Astrocyte (in vitro differentiated cells and primary cell): ENCODE data around the gene NPL. TPM values are rescaled to one million over a fixed set of nuclear protein-coding genes. Genes with fewer than 3 reads are reported as not detected.

Experiments used
- DNase-seq: peaks from one replicate; pipeline ENCODE4 v3.0.0-alpha.2; 2010; ENCODE audit warnings: low read depth
- FAIRE-seq: peaks from 2 replicates; lab custom pipeline; 2011; peaks lifted over from hg19 to GRCh38; lab: Jason Lieb, UNC
- H2AFZ ChIP-seq: 2 replicates; pipeline ENCODE4 v1.6.0; 2012; ENCODE audit warnings: low read depth, low read length, inconsistent platforms
- H3K27ac ChIP-seq: 2 replicates; pipeline ENCODE4 v1.5.1; 2011; ENCODE audit warnings: low read depth, low read length, inconsistent platforms
- H3K27me3 ChIP-seq: 2 replicates; pipeline ENCODE4 v1.6.0; 2011; ENCODE audit warnings: low read length, inconsistent platforms; ENCODE audit not compliant: insufficient read depth
- H3K36me3 ChIP-seq: 2 replicates; pipeline ENCODE4 v1.5.1; 2011; ENCODE audit warnings: low read length, inconsistent platforms; ENCODE audit not compliant: insufficient read depth
- H3K4me1 ChIP-seq: 2 replicates; pipeline ENCODE4 v1.5.1; 2011; ENCODE audit warnings: low read length, inconsistent platforms; ENCODE audit not compliant: insufficient read depth
- H3K4me2 ChIP-seq: 2 replicates; pipeline ENCODE4 v1.6.0; 2012; ENCODE audit warnings: low read length, inconsistent platforms
- H3K4me3 ChIP-seq: 2 replicates; pipeline ENCODE4 v1.5.1; 2011; ENCODE audit warnings: low read depth, mild to moderate bottlenecking, low read length, inconsistent platforms; ENCODE audit not compliant: insufficient read depth
- H3K79me2 ChIP-seq: 2 replicates; pipeline ENCODE4 v1.6.0; 2012; ENCODE audit warnings: mild to moderate bottlenecking, low read length, inconsistent platforms; ENCODE audit not compliant: insufficient read depth
- H3K9ac ChIP-seq: 2 replicates; pipeline ENCODE4 v1.6.0; 2012; ENCODE audit warnings: mild to moderate bottlenecking, low read length, inconsistent platforms
- H3K9me3 ChIP-seq: 2 replicates; pipeline ENCODE4 v1.5.1; 2012; ENCODE audit warnings: low read depth, mild to moderate bottlenecking, low read length, inconsistent platforms; ENCODE audit not compliant: insufficient read depth
- H4K20me1 ChIP-seq: 2 replicates; pipeline ENCODE4 v1.6.0; 2012; ENCODE audit warnings: low read length, inconsistent platforms; ENCODE audit not compliant: insufficient read depth
- H3K27ac Mint-ChIP-seq: one replicate; pipeline ENCODE4 v1.8.0; 2021; ENCODE audit warnings: mild to moderate bottlenecking, mixed read lengths; ENCODE audit not compliant: unreplicated experiment
- H3K27me3 Mint-ChIP-seq: one replicate; pipeline ENCODE4 v1.8.0; 2021; ENCODE audit warnings: low read depth, mixed read lengths; ENCODE audit not compliant: unreplicated experiment
- H3K36me3 Mint-ChIP-seq: one replicate; pipeline ENCODE4 v1.8.0; 2021; ENCODE audit warnings: low read depth, mixed read lengths; ENCODE audit not compliant: unreplicated experiment
- H3K4me1 Mint-ChIP-seq: one replicate; pipeline ENCODE4 v1.8.0; 2021; ENCODE audit warnings: low read depth, mixed read lengths; ENCODE audit not compliant: unreplicated experiment
- H3K4me3 Mint-ChIP-seq: one replicate; pipeline ENCODE4 v1.8.0; 2021; ENCODE audit warnings: mild to moderate bottlenecking, moderate library complexity, mixed read lengths; ENCODE audit not compliant: unreplicated experiment
- H3K9me3 Mint-ChIP-seq: one replicate; pipeline ENCODE4 v1.8.0; 2021; ENCODE audit warnings: mild to moderate bottlenecking, mixed read lengths; ENCODE audit not compliant: unreplicated experiment
- CTCF ChIP-seq: IDR thresholded peaks from 2 replicates; pipeline ENCODE4 v1.5.1; 2011; ENCODE audit warnings: low read depth, mild to moderate bottlenecking, inconsistent platforms, low read length, moderate library complexity; ENCODE audit not compliant: insufficient read depth
- EZH2 ChIP-seq: IDR thresholded peaks from 2 replicates; pipeline ENCODE4 v1.6.1; 2012; ENCODE audit warnings: mild to moderate bottlenecking, low read length, inconsistent platforms; ENCODE audit not compliant: insufficient read depth
- total RNA-seq: library from RNA; stranded (reverse); gene quantifications from 2 replicates; pipeline ENCODE4 v1.2.1, GENCODE V29; 2021

NPL gene
- total RNA-seq, 1 donor from 2014 or later, result 3.3 TPM

GRCh38 chr1:182845379-182845778 lies 55.8 kb downstream of the NPL start:
- Mint-ChIP-seq H3K36me3 (peaks cover 11% of the 10 kb centered on the region), H3K9me3 (no peaks in the 10 kb centered on the region), H3K4me3 (no peak overlapping the region)

GRCh38 chr1:182845894-182846293 lies 56.3 kb downstream of the NPL start:
- Mint-ChIP-seq H3K4me1 (peaks cover 10% of the 10 kb centered on the region), H3K9me3 (no peaks in the 10 kb centered on the region), H3K36me3 (peaks cover 8% of the 10 kb centered on the region), H3K27ac (no peak overlapping the region), H3K27me3 (no peaks in the 10 kb centered on the region), H3K4me3 (no peak overlapping the region)
- peaks cover 100% of the 10 kb centered on the region for H3K79me2 ChIP-seq
- no peak for TF ChIP-seq CTCF
- no peak for TF ChIP-seq EZH2
- no peak for FAIRE-seq
- H3K4me1 ChIP-seq, result peaks cover 15% of the 10 kb centered on the region
- no peak overlapping the region for H3K4me2 ChIP-seq
- DNase-seq, result no peak
- no peak overlapping the region for H3K4me3 ChIP-seq
- H3K36me3 ChIP-seq, result peaks cover 55% of the 10 kb centered on the region
- no peak overlapping the region for H3K27ac ChIP-seq
- H2AFZ ChIP-seq, result no peak overlapping the region
- H3K9ac ChIP-seq, result no peak overlapping the region
- no peaks in the 10 kb centered on the region for H3K9me3 ChIP-seq
- H3K27me3 ChIP-seq, result no peaks in the 10 kb centered on the region
- H4K20me1 ChIP-seq, result peaks cover 97% of the 10 kb centered on the region

More at GRCh38 chr1:182845379-182845778, 55.8 kb downstream of the NPL start:
- no peak for TF ChIP-seq EZH2
- no peak for TF ChIP-seq CTCF
- Histone ChIP-seq H3K79me2 (peaks cover 100% of the 10 kb centered on the region), H3K27me3 (no peaks in the 10 kb centered on the region), H3K36me3 (peaks cover 52% of the 10 kb centered on the region), H3K4me3 (no peak overlapping the region), H3K9me3 (no peaks in the 10 kb centered on the region), H3K27ac (no peak overlapping the region), H4K20me1 (peaks cover 97% of the 10 kb centered on the region), H3K4me2 (no peak overlapping the region), H3K9ac (no peak overlapping the region), H2AFZ (no peak overlapping the region), H3K4me1 (peaks cover 15% of the 10 kb centered on the region)
- FAIRE-seq (no peak), DNase-seq (no peak)
- no peak overlapping the region for H3K27ac Mint-ChIP-seq
- peaks cover 10% of the 10 kb centered on the region for H3K4me1 Mint-ChIP-seq
- H3K27me3 Mint-ChIP-seq, result no peaks in the 10 kb centered on the region

- Mint-ChIP-seq H3K4me3 (no peak overlapping the region), H3K27ac (no peak overlapping the region), H3K9me3 (no peaks in the 10 kb centered on the region), H3K36me3 (peaks cover 10% of the 10 kb centered on the region), H3K27me3 (no peaks in the 10 kb centered on the region), H3K4me1 (peaks cover 10% of the 10 kb centered on the region)
- TF ChIP-seq EZH2 (no peak), CTCF (no peak)
- no peak overlapping the region for H2AFZ ChIP-seq
- no peak overlapping the region for H3K9ac ChIP-seq
- no peak overlapping the region for H3K27ac ChIP-seq
- no peak overlapping the region for H3K4me2 ChIP-seq
- H3K4me3 ChIP-seq, result no peak overlapping the region
- H3K79me2 ChIP-seq, result peaks cover 100% of the 10 kb centered on the region
- no peaks in the 10 kb centered on the region for H3K27me3 ChIP-seq
- H3K4me1 ChIP-seq, result peaks cover 7% of the 10 kb centered on the region
- peaks cover 96% of the 10 kb centered on the region for H4K20me1 ChIP-seq
- peaks cover 63% of the 10 kb centered on the region for H3K36me3 ChIP-seq
- DNase-seq (no peak), FAIRE-seq (no peak)
- H3K9me3 ChIP-seq, result no peaks in the 10 kb centered on the region
These were observed 57.5 kb downstream of the NPL start for GRCh38 chr1:182847105-182847504.
